Sigmoid colon (tissue), 7 donors: ENCODE results near the gene NXN. TPM values are rescaled to one million over a fixed set of nuclear protein-coding genes. Genes with fewer than 3 reads are reported as not detected.
A peak's percentile ranks its signal among the peaks of the same experiment; 100 is the strongest.

Experiments
- DNase-seq: peaks from one replicate; pipeline ENCODE4 v3.0.0-alpha.2; 2019
- H3K27ac ChIP-seq, 4 donors: fragments of 200-600 bp; sonication (generic); one replicate each; pipeline ENCODE4 v1.5.1; 2016 to 2019; ENCODE audit warnings: mild to moderate bottlenecking in 1 of 4
- H3K27me3 ChIP-seq, 3 donors: fragments of 200-600 bp; sonication (generic); one replicate each; pipeline ENCODE4 v1.5.1; 2019; ENCODE audit warnings: mild to moderate bottlenecking in 1 of 3
- H3K36me3 ChIP-seq, 4 donors: fragments of 200-600 bp; sonication (generic); one replicate each; pipeline ENCODE4 v1.5.1; 2016 to 2019
- H3K4me1 ChIP-seq, 4 donors: fragments of 200-600 bp; sonication (generic); one replicate each; pipeline ENCODE4 v1.5.1; 2017 to 2019
- H3K4me3 ChIP-seq, 4 donors: fragments of 200-600 bp; sonication (generic); one replicate each; pipeline ENCODE4 v1.5.1; 2017 to 2019; ENCODE audit warnings: mild to moderate bottlenecking in 2 of 4, moderate library complexity in 1 of 4
- H3K9me3 ChIP-seq, 4 donors: fragments of 200-600 bp in 3 of 4; sonication (generic) in 3 of 4; one replicate each; pipeline versions ENCODE4 v1.5.1 to v1.6.1; 2013 to 2019
- EP300 ChIP-seq, 4 donors: sonication (generic); formaldehyde crosslinking; IDR thresholded peaks; one replicate each; pipeline ENCODE4 v1.6.1; 2017; ENCODE audit warnings: antibody characterized with exemption in 4 of 4
- POLR2A ChIP-seq, 2 donors: fragments of 450-650 bp; IDR thresholded peaks; one replicate each; pipeline ENCODE4 v1.6.1; 2016; ENCODE audit warnings: antibody characterized with exemption in 2 of 2, mild to moderate bottlenecking in 2 of 2, moderate library complexity in 2 of 2
- POLR2AphosphoS5 ChIP-seq, 4 donors: sonication (generic); formaldehyde crosslinking; IDR thresholded peaks; one replicate each; pipeline ENCODE4 v1.6.1; 2017; ENCODE audit warnings: antibody characterized with exemption in 4 of 4
- WGBS, 2 donors: extraction: QIAGEN DNeasy Blood & Tissue Kit; methylation state at CpG; one replicate each; pipeline ENCODE4 v1.1.7; 2013; 5-methylcytosine and 5-hydroxymethylcytosine counted together
- intact Hi-C: fragments of 100-400 bp; cut with DNase I; formaldehyde crosslinking; loops from one replicate; pipeline ENCODE4 v1.15.1; 2023
- polyA plus RNA-seq, 3 donors: library from polyadenylated mRNA; stranded (reverse); fragments of 200-250 nt; gene quantifications; one replicate each; pipeline ENCODE4 v1.2.3, GENCODE V29; 2013
- total RNA-seq, 4 donors: library from RNA; depleted of rRNA; stranded (reverse); fragments of >200 nt; gene quantifications; one replicate each; pipeline ENCODE4 v1.1.0, GENCODE V29; 2016
- TF ChIP-seq, protein P1 (sequence below), 4 experiments: fragments of 450-650 bp in 3 of 4; fragments of 200-600 bp in 1 of 4; IDR thresholded peaks; one replicate each; pipeline ENCODE4 v1.5.1; 2016 to 2019; ENCODE audit warnings: antibody characterized with exemption in 4 of 4, mild to moderate bottlenecking in 3 of 4, moderate library complexity in 2 of 4
- donor health status: healthy with polysubstance abuse.
- donor health status: Bipolar disorder and iron deficiency.
- donor health status: healthy.

The NXN gene
- total and polyA plus RNA-seq, 7 donors = 1.4 to 75.9 (median 50.4) TPM

DNA sequence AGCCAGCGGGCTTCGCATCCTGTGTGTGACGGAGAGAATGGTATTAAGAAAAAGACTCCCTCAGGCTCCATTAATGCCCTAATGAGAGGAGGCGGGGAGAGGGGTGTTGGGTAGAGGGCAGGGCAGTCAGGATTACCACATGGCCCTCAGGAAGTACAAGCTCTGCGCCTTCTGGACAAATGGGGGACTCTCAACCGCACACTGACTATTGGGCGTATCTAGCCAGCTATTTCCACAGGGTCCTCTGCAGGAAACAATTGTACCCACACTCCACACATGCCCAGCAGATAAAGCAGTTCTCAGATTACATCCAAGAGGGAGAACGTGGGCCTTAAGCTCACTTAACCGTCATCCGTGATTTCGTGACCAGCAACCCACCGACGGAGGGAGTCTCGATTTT is 14.7 kb downstream of the NXN start:
- no peak for TF ChIP-seq POLR2AphosphoS5 (IDR thresholded peaks at IDR 0.05)
- TF ChIP-seq, protein P1, sequence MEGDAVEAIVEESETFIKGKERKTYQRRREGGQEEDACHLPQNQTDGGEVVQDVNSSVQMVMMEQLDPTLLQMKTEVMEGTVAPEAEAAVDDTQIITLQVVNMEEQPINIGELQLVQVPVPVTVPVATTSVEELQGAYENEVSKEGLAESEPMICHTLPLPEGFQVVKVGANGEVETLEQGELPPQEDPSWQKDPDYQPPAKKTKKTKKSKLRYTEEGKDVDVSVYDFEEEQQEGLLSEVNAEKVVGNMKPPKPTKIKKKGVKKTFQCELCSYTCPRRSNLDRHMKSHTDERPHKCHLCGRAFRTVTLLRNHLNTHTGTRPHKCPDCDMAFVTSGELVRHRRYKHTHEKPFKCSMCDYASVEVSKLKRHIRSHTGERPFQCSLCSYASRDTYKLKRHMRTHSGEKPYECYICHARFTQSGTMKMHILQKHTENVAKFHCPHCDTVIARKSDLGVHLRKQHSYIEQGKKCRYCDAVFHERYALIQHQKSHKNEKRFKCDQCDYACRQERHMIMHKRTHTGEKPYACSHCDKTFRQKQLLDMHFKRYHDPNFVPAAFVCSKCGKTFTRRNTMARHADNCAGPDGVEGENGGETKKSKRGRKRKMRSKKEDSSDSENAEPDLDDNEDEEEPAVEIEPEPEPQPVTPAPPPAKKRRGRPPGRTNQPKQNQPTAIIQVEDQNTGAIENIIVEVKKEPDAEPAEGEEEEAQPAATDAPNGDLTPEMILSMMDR (IDR thresholded peaks at IDR 0.05) = no peak
- no peak for TF ChIP-seq POLR2A (IDR thresholded peaks at IDR 0.05)
- TF ChIP-seq EP300 (IDR thresholded peaks at IDR 0.05) = no peak
- peaks cover 0 to 77% (median 62%) of the 10 kb centered on the region in 4 donors for H3K4me1 ChIP-seq
- H3K27me3 ChIP-seq = no peaks in the 10 kb centered on the region
- peak overlapping the region in 3 of 4 donors; percentile 80 to 93 (median 92) for H3K27ac ChIP-seq
- intact Hi-C loops = no loop called here
- WGBS, 2 donors = 65 to 83% methylated on average over 14 of the region's 14 CpGs
- no peak for DNase-seq
- no peak overlapping the region for H3K4me3 ChIP-seq
- H3K36me3 ChIP-seq = no peaks in the 10 kb centered on the region
- H3K9me3 ChIP-seq = no peaks in the 10 kb centered on the region

DNA sequence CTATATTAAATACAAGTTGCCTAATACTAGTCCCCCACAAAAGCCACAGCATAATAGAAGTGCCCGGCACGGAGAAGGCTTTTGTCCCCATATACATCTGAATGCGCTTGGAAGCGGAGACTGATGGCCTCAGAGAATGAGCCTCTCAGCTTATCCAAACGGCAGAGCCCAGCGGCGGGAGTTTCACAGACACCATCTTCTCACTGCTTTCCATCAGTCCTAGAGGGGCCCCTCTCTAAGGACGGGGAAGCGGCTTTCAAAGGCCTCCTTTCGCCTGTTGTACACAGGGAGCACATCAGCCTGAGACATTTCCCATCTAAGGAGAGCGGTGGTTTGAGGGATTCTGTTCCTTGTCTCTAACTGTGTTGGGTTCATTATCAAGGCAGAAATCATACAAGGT is 16.9 kb downstream of the NXN start:
- H3K27ac ChIP-seq = peak overlapping the region in 3 of 4 donors; percentile 80 to 93 (median 92)
- no peaks in the 10 kb centered on the region for H3K36me3 ChIP-seq
- TF ChIP-seq, protein P1 (IDR thresholded peaks at IDR 0.05) = no peak
- TF ChIP-seq EP300 (IDR thresholded peaks at IDR 0.05) = no peak
- TF ChIP-seq POLR2AphosphoS5 (IDR thresholded peaks at IDR 0.05) = no peak
- no peak for TF ChIP-seq POLR2A (IDR thresholded peaks at IDR 0.05)
- H3K27me3 ChIP-seq = no peaks in the 10 kb centered on the region
- H3K4me1 ChIP-seq = peaks cover 0 to 73% (median 62%) of the 10 kb centered on the region in 4 donors
- intact Hi-C loops = no loop called here
- WGBS, 2 donors = 71 to 77% methylated on average over 11 of the region's 11 CpGs
- no peak for DNase-seq
- no peak overlapping the region for H3K4me3 ChIP-seq
- no peaks in the 10 kb centered on the region for H3K9me3 ChIP-seq

DNA sequence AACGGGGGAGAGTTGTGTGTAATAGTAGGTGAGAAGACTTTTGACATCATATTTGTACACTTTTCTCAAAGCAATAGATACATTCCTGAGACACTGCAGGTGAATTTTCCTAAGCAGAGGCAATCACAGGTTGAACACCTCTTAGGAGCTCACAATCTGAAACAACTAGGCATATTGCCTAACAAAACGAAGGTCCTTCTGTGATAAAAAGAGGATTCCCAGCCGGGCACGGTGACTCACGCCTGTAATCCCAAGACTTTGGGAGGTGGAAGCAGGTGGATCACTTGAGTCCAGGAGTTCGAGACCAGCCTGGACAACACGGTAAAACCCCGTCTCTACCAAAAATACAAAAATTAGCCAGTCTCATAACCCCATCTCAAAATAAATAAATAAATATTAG is 17.4 kb downstream of the NXN start:
- intact Hi-C loops = no loop called here
- TF ChIP-seq POLR2A (IDR thresholded peaks at IDR 0.05) (no peak), POLR2AphosphoS5 (IDR thresholded peaks at IDR 0.05) (no peak), EP300 (IDR thresholded peaks at IDR 0.05) (no peak)
- TF ChIP-seq, protein P1 (IDR thresholded peaks at IDR 0.05) = no peak
- H3K9me3 ChIP-seq = no peaks in the 10 kb centered on the region
- H3K27me3 ChIP-seq = no peaks in the 10 kb centered on the region
- 62 to 89% methylated on average over 8 of the region's 8 CpGs for WGBS, 2 donors
- no peak overlapping the region for H3K4me3 ChIP-seq
- no peaks in the 10 kb centered on the region for H3K36me3 ChIP-seq
- peak overlapping the region in 3 of 4 donors; percentile 80 to 93 (median 92) for H3K27ac ChIP-seq
- DNase-seq = no peak
- peaks cover 0 to 73% (median 65%) of the 10 kb centered on the region in 4 donors for H3K4me1 ChIP-seq

DNA sequence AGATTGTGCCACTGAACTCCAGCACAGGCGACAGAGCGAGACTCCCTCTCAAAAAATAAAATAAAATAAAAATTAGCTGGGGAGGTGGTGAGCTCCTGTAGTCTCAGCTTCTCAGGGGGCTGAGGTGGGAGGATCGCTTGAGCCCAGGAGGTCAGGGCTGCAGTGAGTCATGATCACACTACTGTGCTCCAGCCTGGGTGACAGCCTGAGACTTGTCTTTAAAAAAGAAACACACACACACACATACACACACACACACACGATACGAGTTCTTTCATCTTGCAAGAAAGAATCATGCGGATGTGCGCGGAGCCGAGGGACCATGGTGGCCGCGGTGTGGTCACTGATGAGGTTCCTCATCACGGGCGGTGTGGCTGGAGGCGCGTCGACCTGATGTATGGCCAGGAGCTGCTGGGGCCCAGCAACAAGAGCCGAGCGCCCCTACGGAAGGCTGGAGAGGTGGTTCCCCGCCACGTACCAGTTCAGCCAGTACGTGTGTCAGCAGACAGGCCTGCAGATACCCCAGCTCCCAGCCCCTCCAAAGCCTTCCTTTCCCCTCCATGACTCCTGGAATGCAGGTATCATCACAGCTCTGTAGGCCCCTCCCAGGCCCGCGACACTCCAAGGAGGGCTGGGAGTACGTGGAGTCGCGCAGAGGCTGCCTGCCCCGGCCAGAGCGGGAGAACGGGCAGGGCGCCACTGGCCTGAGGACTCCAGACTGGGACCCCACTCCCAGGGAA is 20.7 kb downstream of the NXN start:
- H3K27ac ChIP-seq = peak overlapping the region; percentile 80 to 93 (median 88)
- H3K4me1 ChIP-seq = peaks cover 0 to 70% (median 55%) of the 10 kb centered on the region in 4 donors
- intact Hi-C loops = loop anchor here (5.0 kb wide), 1 partner anchor 112 kb away; no protein-coding TSS in a partner anchor
- H3K4me3 ChIP-seq = no peak overlapping the region
- 92% methylated on average over 31 of the region's 31 CpGs for WGBS, 2 donors
- no peaks in the 10 kb centered on the region for H3K27me3 ChIP-seq
- TF ChIP-seq EP300 (IDR thresholded peaks at IDR 0.05) = peak in 1 of 4 donors; percentile 6
- TF ChIP-seq POLR2AphosphoS5 (IDR thresholded peaks at IDR 0.05) = peak in 1 of 4 donors; percentile 18
- TF ChIP-seq POLR2A (IDR thresholded peaks at IDR 0.05) = no peak
- TF ChIP-seq, protein P1 (IDR thresholded peaks at IDR 0.05) = no peak
- no peaks in the 10 kb centered on the region for H3K9me3 ChIP-seq
- no peaks in the 10 kb centered on the region for H3K36me3 ChIP-seq
- no peak for DNase-seq
